MM.1S (cell line): ENCODE results near the gene THRA.

ENCODE experiments used
- DNase-seq: peaks from one replicate; pipeline ENCODE4 v3.0.0-alpha.2; 2015
- H2AFZ ChIP-seq: fragments of 300-600 bp; sonication (generic); 2 replicates; pipeline ENCODE4 v1.6.0; 2016; ENCODE audit warnings: antibody characterized with exemption, low read length
- H3F3A ChIP-seq: fragments of 300-600 bp; sonication (generic); 2 replicates; pipeline ENCODE4 v1.6.1; 2016; ENCODE audit warnings: mild to moderate bottlenecking, antibody characterized with exemption, low read length, moderate library complexity, mixed read lengths; ENCODE audit not compliant: insufficient read depth
- H3K27ac ChIP-seq: fragments of 300-600 bp; sonication (generic); 2 replicates; pipeline ENCODE4 v1.5.1; 2016; ENCODE audit warnings: mild to moderate bottlenecking, low read length
- H3K27me3 ChIP-seq: fragments of 300-600 bp; sonication (generic); replicated peaks from 2 replicates; pipeline ENCODE4 v1.6.0; 2016; ENCODE audit warnings: low read length; ENCODE audit not compliant: insufficient read depth
- H3K36me3 ChIP-seq: fragments of 300-600 bp; sonication (generic); replicated peaks from 2 replicates; pipeline ENCODE4 v1.6.1; 2016; ENCODE audit warnings: mild to moderate bottlenecking, low read length, mixed read lengths; ENCODE audit not compliant: insufficient read depth
- H3K4me1 ChIP-seq: fragments of 300-600 bp; sonication (generic); 2 replicates; pipeline ENCODE4 v1.6.1; 2016; ENCODE audit warnings: low read length, mixed read lengths
- H3K4me2 ChIP-seq: fragments of 300-600 bp; sonication (generic); 2 replicates; pipeline ENCODE4 v1.6.0; 2016; ENCODE audit warnings: low read depth, low read length
- H3K4me3 ChIP-seq: fragments of 300-600 bp; sonication (generic); 2 replicates; pipeline ENCODE4 v1.5.1; 2016; ENCODE audit warnings: low read length, mixed read lengths
- H3K79me2 ChIP-seq: fragments of 300-600 bp; sonication (generic); 2 replicates; pipeline ENCODE4 v1.6.1; 2016; ENCODE audit warnings: mixed run types, low read length, mixed read lengths
- H3K9ac ChIP-seq: fragments of 300-600 bp; sonication (generic); 2 replicates; pipeline ENCODE4 v1.6.1; 2016; ENCODE audit warnings: low read length, mixed read lengths
- H3K9me2 ChIP-seq: fragments of 300-600 bp; sonication (generic); replicated peaks from 2 replicates; pipeline ENCODE4 v1.6.1; 2016; ENCODE audit warnings: mild to moderate bottlenecking, low read length, mixed read lengths; ENCODE audit not compliant: insufficient read depth
- H3K9me3 ChIP-seq: fragments of 300-600 bp; sonication (generic); replicated peaks from 2 replicates; pipeline ENCODE4 v1.6.1; 2016; ENCODE audit warnings: mild to moderate bottlenecking, low read length, mixed read lengths; ENCODE audit not compliant: insufficient read depth
- H4K20me1 ChIP-seq: fragments of 300-600 bp; sonication (generic); 2 replicates; pipeline ENCODE4 v1.6.1; 2016; ENCODE audit warnings: mild to moderate bottlenecking, low read length, moderate library complexity, mixed read lengths; ENCODE audit not compliant: insufficient read depth
- CTCF ChIP-seq: fragments of 300-600 bp; sonication (generic); IDR thresholded peaks from 2 replicates; pipeline ENCODE4 v1.5.1; 2016; ENCODE audit warnings: antibody characterized with exemption, low read length, mixed read lengths
- EZH2 ChIP-seq: fragments of 300-600 bp; sonication (generic); optimal IDR thresholded peaks from 2 replicates; pipeline ENCODE3; 2017; ENCODE audit warnings: low read depth, mild to moderate bottlenecking, antibody characterized with exemption, low read length, mixed read lengths
- EZH2phosphoT487 ChIP-seq: fragments of 300-600 bp; sonication (generic); IDR thresholded peaks from 2 replicates; pipeline ENCODE4 v1.6.1; 2018; ENCODE audit warnings: antibody characterized with exemption, low read length

Gene THRA

GRCh38 chr17:40035162-40035559, 27.6 kb upstream of the THRA start:
- Histone ChIP-seq H3K4me2 (no peak overlapping the region), H3K36me3 (no peaks in the 10 kb centered on the region), H3K9me2 (no peaks in the 10 kb centered on the region), H2AFZ (no peak overlapping the region), H3K4me1 (no peaks in the 10 kb centered on the region), H3K9ac (no peak overlapping the region), H3K4me3 (no peak overlapping the region), H3K27ac (no peak overlapping the region), H3F3A (no peaks in the 10 kb centered on the region), H4K20me1 (no peaks in the 10 kb centered on the region), H3K9me3 (no peaks in the 10 kb centered on the region), H3K27me3 (no peaks in the 10 kb centered on the region), H3K79me2 (no peaks in the 10 kb centered on the region)
- no peak for DNase-seq
- TF ChIP-seq CTCF (peak; percentile 58), EZH2phosphoT487 (no peak)

- H3F3A ChIP-seq, result no peaks in the 10 kb centered on the region
- no peak overlapping the region for H3K27ac ChIP-seq
- no peaks in the 10 kb centered on the region for H3K36me3 ChIP-seq
- H3K9me3 ChIP-seq, result no peaks in the 10 kb centered on the region
- H4K20me1 ChIP-seq, result no peaks in the 10 kb centered on the region
- peak; percentile 31 for TF ChIP-seq CTCF
- TF ChIP-seq EZH2phosphoT487, result no peak
- TF ChIP-seq EZH2, result no peak
- H3K4me1 ChIP-seq, result no peaks in the 10 kb centered on the region
- no peaks in the 10 kb centered on the region for H3K79me2 ChIP-seq
- no peak overlapping the region for H3K4me2 ChIP-seq
- no peaks in the 10 kb centered on the region for H3K27me3 ChIP-seq
- no peak for DNase-seq
- H3K9ac ChIP-seq, result no peak overlapping the region
- no peak overlapping the region for H2AFZ ChIP-seq
- H3K4me3 ChIP-seq, result no peak overlapping the region
- H3K9me2 ChIP-seq, result no peaks in the 10 kb centered on the region
Observed at GRCh38 chr17:40038882-40039513, 23.8 kb upstream of the THRA start.

GRCh38 chr17:40041196-40041595, 21.6 kb upstream of the THRA start:
- Histone ChIP-seq H4K20me1 (no peaks in the 10 kb centered on the region), H3K4me2 (no peak overlapping the region), H3K9me3 (no peaks in the 10 kb centered on the region), H3F3A (no peaks in the 10 kb centered on the region), H2AFZ (no peak overlapping the region), H3K4me1 (no peaks in the 10 kb centered on the region), H3K27me3 (no peaks in the 10 kb centered on the region), H3K27ac (no peak overlapping the region), H3K36me3 (no peaks in the 10 kb centered on the region), H3K4me3 (no peak overlapping the region), H3K9me2 (no peaks in the 10 kb centered on the region), H3K9ac (no peak overlapping the region), H3K79me2 (no peaks in the 10 kb centered on the region)
- TF ChIP-seq EZH2, result no peak
- no peak for TF ChIP-seq CTCF
- no peak for TF ChIP-seq EZH2phosphoT487
- DNase-seq, result no peak
